PC-3 (cell line): ENCODE results near the gene MAP7D1. TPM values are rescaled to one million over a fixed set of nuclear protein-coding genes. Genes with fewer than 3 reads are reported as not detected.
A peak's percentile ranks its signal among the peaks of the same experiment; 100 is the strongest.

Experiments
- ATAC-seq: fragments of 200-7000 bp; cut with Tn5 transposase; 2 replicates; pipeline ENCODE4 v1.9.1; 2020; ENCODE audit warnings: mild to moderate bottlenecking, moderate library complexity
- BruUV-seq: library from RNA; stranded (reverse); fragments of 400-500 nt; replicated peaks from 2 replicates; lab custom pipeline; 2021; lab: Mats Ljungman, UMichigan
- CTCF ChIA-PET: fragments of 300-600 bp; sonication (Branson Sonifier 250); formaldehyde crosslinking; loops from one replicate; lab custom pipeline; 2022; ENCODE audit warnings: antibody characterized with exemption; lab: Charles Lee
- POLR2A ChIA-PET: fragments of 300-600 bp; sonication (Branson Sonifier 250); formaldehyde crosslinking; loops from one replicate; lab custom pipeline; 2022; ENCODE audit warnings: antibody characterized with exemption; ENCODE audit not compliant: unreplicated experiment; lab: Charles Lee
- DNase-seq: peaks from one replicate; pipeline ENCODE4 v3.0.0-alpha.2; 2015
- H2AFZ ChIP-seq: fragments of 300-600 bp; sonication (generic); 2 replicates; pipeline ENCODE4 v1.6.0; 2016; ENCODE audit warnings: antibody characterized with exemption, low read length
- H3F3A ChIP-seq: fragments of 300-600 bp; sonication (generic); one replicate; pipeline ENCODE4 v1.6.0; 2017; ENCODE audit warnings: antibody characterized with exemption, low read length, control low read depth, mild to moderate bottlenecking; ENCODE audit not compliant: unreplicated experiment
- H3K27ac ChIP-seq: fragments of 300-600 bp; sonication (generic); 2 replicates; pipeline ENCODE4 v1.5.1; 2016; ENCODE audit warnings: mild to moderate bottlenecking, low read length
- H3K27me3 ChIP-seq: fragments of 300-600 bp; sonication (generic); 2 replicates; pipeline ENCODE4 v1.6.1; 2016; ENCODE audit warnings: low read length, mixed read lengths
- H3K36me3 ChIP-seq: fragments of 300-600 bp; sonication (generic); 2 replicates; pipeline ENCODE4 v1.6.1; 2016; ENCODE audit warnings: low read depth, mixed run types, low read length, mixed read lengths
- H3K4me1 ChIP-seq: fragments of 300-600 bp; sonication (generic); 2 replicates; pipeline ENCODE4 v1.5.1; 2016; ENCODE audit warnings: low read length; ENCODE audit not compliant: insufficient read depth
- H3K4me2 ChIP-seq: fragments of 300-600 bp; sonication (generic); 2 replicates; pipeline ENCODE4 v1.6.0; 2016; ENCODE audit warnings: low read length
- H3K4me3 ChIP-seq: fragments of 300-600 bp; sonication (generic); 2 replicates; pipeline ENCODE4 v1.5.1; 2016; ENCODE audit warnings: mild to moderate bottlenecking, low read length, mixed read lengths
- H3K79me2 ChIP-seq: fragments of 300-600 bp; sonication (generic); 2 replicates; pipeline ENCODE4 v1.6.1; 2017; ENCODE audit warnings: low read length, mixed read lengths
- H3K9ac ChIP-seq: fragments of 300-600 bp; sonication (generic); 2 replicates; pipeline ENCODE4 v1.6.0; 2016; ENCODE audit warnings: mild to moderate bottlenecking, low read length
- H3K9me2 ChIP-seq: fragments of 300-600 bp; sonication (generic); replicated peaks from 2 replicates; pipeline ENCODE4 v1.6.1; 2016; ENCODE audit warnings: mixed run types, low read length, mixed read lengths
- H3K9me3 ChIP-seq: fragments of 300-600 bp; sonication (generic); 2 replicates; pipeline ENCODE4 v1.6.1; 2016; ENCODE audit warnings: low read length, mixed read lengths
- H4K20me1 ChIP-seq: fragments of 300-600 bp; sonication (generic); 2 replicates; pipeline ENCODE4 v1.6.1; 2016; ENCODE audit warnings: low read length, mixed read lengths
- CTCF ChIP-seq: fragments of 300-600 bp; sonication (generic); conservative IDR thresholded peaks from 2 replicates; pipeline ENCODE4 v1.5.1; 2017; ENCODE audit warnings: antibody characterized with exemption, low read depth, mild to moderate bottlenecking, low read length
- EZH2 ChIP-seq: fragments of 300-600 bp; sonication (generic); IDR thresholded peaks from one replicate; pipeline ENCODE4 v1.6.1; 2017; ENCODE audit warnings: antibody characterized with exemption, mild to moderate bottlenecking, low read length; ENCODE audit not compliant: unreplicated experiment
- EZH2phosphoT487 ChIP-seq: fragments of 300-600 bp; sonication (generic); IDR thresholded peaks from 2 replicates; pipeline ENCODE4 v1.6.1; 2018; ENCODE audit warnings: mild to moderate bottlenecking, antibody characterized with exemption, low read length, borderline replicate concordance
- intact Hi-C: fragments of 100-400 bp; cut with micrococcal nuclease; formaldehyde crosslinking; loops from 2 replicates; pipeline ENCODE4 v1.9.0; 2023
- total RNA-seq: library from RNA; depleted of rRNA; stranded (reverse); fragments of >200 nt; gene quantifications from 2 replicates; pipeline ENCODE4 v1.2.3, GENCODE V29; 2014

The MAP7D1 gene
- total RNA-seq, 1 experiment from 2014 or later, result 113 TPM

- Histone ChIP-seq H3K4me1 (peaks cover 49% of the 10 kb centered on the region), H3K27ac (peak overlapping the region; percentile 36), H3K9me2 (no peaks in the 10 kb centered on the region), H3K9me3 (no peaks in the 10 kb centered on the region), H3K9ac (no peak overlapping the region), H3K27me3 (no peaks in the 10 kb centered on the region), H4K20me1 (no peaks in the 10 kb centered on the region), H3K36me3 (peaks cover 22% of the 10 kb centered on the region), H3K79me2 (no peaks in the 10 kb centered on the region), H2AFZ (no peak overlapping the region), H3K4me3 (no peak overlapping the region), H3K4me2 (no peak overlapping the region), H3F3A (peaks cover 5% of the 10 kb centered on the region)
- no TSS peak for BruUV-seq
- DNase-seq, result no peak
- intact Hi-C loops, result loop anchor here (1.0 kb wide), 1 partner anchor 34 kb away; no protein-coding TSS in a partner anchor
- TF ChIP-seq EZH2 (no peak), CTCF (no peak), EZH2phosphoT487 (no peak)
- ATAC-seq, result no peak
- ChIA-PET POLR2A (interaction anchor here (0.5 kb wide), 1 partner anchor 15 kb away, joined by 3 read pairs; the partner anchor contains the start of gene TRAPPC3), CTCF (interaction anchor here (0.8 to 1.8 kb wide), 6 partner anchors 15 to 151 kb away, joined by 3 to 9 read pairs (median 4); partner anchors contain the start of gene TRAPPC3)
Measured at GRCh38 chr1:36134031-36134430, 21.9 kb upstream of the MAP7D1 start.

GRCh38 chr1:36134505-36135329 lies 21.2 kb upstream of the MAP7D1 start:
- H3K9ac ChIP-seq, result no peak overlapping the region
- no peaks in the 10 kb centered on the region for H3K9me3 ChIP-seq
- no peak overlapping the region for H3K4me2 ChIP-seq
- TSS peak; percentile 2 for BruUV-seq
- TF ChIP-seq CTCF (peak; percentile 75), EZH2phosphoT487 (no peak)
- DNase-seq (peak; percentile 63), ATAC-seq (peak; percentile 16)
- H3F3A ChIP-seq, result peaks cover 5% of the 10 kb centered on the region
- no peak overlapping the region for H2AFZ ChIP-seq
- H3K4me1 ChIP-seq, result peaks cover 49% of the 10 kb centered on the region
- H3K9me2 ChIP-seq, result no peaks in the 10 kb centered on the region
- H3K79me2 ChIP-seq, result peaks cover 5% of the 10 kb centered on the region
- no peak overlapping the region for H3K4me3 ChIP-seq
- ChIA-PET CTCF (interaction anchor here (0.8 to 1.8 kb wide), 4 partner anchors 15 to 151 kb away, joined by 4 to 9 read pairs (median 4); partner anchors contain the start of gene TRAPPC3), POLR2A (no interaction called here)
- peak overlapping the region; percentile 11; the same call in 1 of the 2 replicates for H3K27ac ChIP-seq
- H3K36me3 ChIP-seq, result peaks cover 27% of the 10 kb centered on the region
- intact Hi-C loops, result loop anchor here (1.0 kb wide), 1 partner anchor 34 kb away; no protein-coding TSS in a partner anchor
- H3K27me3 ChIP-seq, result no peaks in the 10 kb centered on the region
- no peaks in the 10 kb centered on the region for H4K20me1 ChIP-seq
